Osteocyte (in vitro differentiated cells): Measurements from ENCODE around the gene RYR2. TPM values are rescaled to one million over a fixed set of nuclear protein-coding genes. Genes with fewer than 3 reads are reported as not detected.

Experiments
- DNase-seq: peaks from one replicate; pipeline ENCODE4 v3.0.0; 2021; ENCODE audit warnings: mixed read lengths; ENCODE audit not compliant: unreplicated experiment; ENCODE audit errors: extremely low spot score
- H3K27ac Mint-ChIP-seq: one replicate; pipeline ENCODE4 v1.8.0; 2021; ENCODE audit warnings: mild to moderate bottlenecking, mixed read lengths; ENCODE audit not compliant: unreplicated experiment
- H3K27me3 Mint-ChIP-seq: one replicate; pipeline ENCODE4 v1.8.0; 2021; ENCODE audit warnings: mixed read lengths; ENCODE audit not compliant: unreplicated experiment
- H3K36me3 Mint-ChIP-seq: one replicate; pipeline ENCODE4 v1.8.0; 2021; ENCODE audit warnings: mixed read lengths; ENCODE audit not compliant: unreplicated experiment
- H3K4me1 Mint-ChIP-seq: one replicate; pipeline ENCODE4 v1.8.0; 2021; ENCODE audit warnings: mixed read lengths; ENCODE audit not compliant: unreplicated experiment
- H3K4me3 Mint-ChIP-seq: one replicate; pipeline ENCODE4 v1.8.0; 2021; ENCODE audit warnings: mild to moderate bottlenecking, moderate library complexity, mixed read lengths; ENCODE audit not compliant: unreplicated experiment
- H3K9me3 Mint-ChIP-seq: one replicate; pipeline ENCODE4 v1.8.0; 2021; ENCODE audit warnings: mixed read lengths; ENCODE audit not compliant: unreplicated experiment
- total RNA-seq: library from RNA; stranded (reverse); gene quantifications from 2 replicates; pipeline ENCODE4 v1.2.1, GENCODE V29; 2021
- TF ChIP-seq, protein P1 (sequence below): fragments of 200-600 bp; sonication (generic); IDR thresholded peaks from 2 replicates; pipeline ENCODE4 v1.5.0; 2021; ENCODE audit warnings: antibody characterized with exemption, mild to moderate bottlenecking, moderate library complexity

RYR2 gene
- total RNA-seq, 1 donor from 2014 or later, result 0.03 TPM

DNA sequence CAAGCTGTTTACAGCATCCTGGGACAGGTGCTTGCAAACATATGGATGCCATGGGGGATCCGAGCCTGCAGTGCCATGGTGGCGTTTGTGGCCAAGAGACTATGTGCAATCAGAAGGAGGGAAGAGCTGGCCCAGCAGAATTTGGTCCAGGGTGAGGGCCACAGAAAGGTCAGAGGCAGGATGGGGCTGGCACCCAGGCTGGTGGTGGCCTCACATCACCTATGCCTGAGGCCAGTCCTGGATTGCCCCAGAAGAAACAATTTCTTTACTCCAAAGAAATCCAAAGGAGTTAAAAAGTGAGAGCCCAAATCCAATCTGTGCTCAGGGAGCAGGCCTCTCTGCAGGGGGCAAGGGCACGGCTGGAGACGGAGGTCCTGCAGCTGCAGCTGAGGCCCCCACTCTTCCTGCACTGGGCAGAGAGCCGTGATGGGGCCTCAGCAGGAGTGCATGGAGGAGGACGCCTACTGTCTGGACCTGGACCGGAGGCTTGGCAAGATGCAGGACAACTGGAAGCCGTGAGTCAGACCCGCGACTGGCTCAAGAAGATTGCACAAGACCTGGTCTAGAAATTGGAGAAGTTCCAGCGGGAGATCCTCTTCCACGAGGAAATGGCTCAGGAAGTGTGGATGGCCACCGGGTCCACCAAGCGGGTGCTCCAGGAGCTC, 163.5 kb downstream of the RYR2 start:
- Mint-ChIP-seq H3K4me3 (no peak overlapping the region), H3K36me3 (no peaks in the 10 kb centered on the region), H3K27me3 (no peaks in the 10 kb centered on the region), H3K4me1 (no peaks in the 10 kb centered on the region), H3K9me3 (no peaks in the 10 kb centered on the region), H3K27ac (no peak overlapping the region)
- TF ChIP-seq, protein P1, sequence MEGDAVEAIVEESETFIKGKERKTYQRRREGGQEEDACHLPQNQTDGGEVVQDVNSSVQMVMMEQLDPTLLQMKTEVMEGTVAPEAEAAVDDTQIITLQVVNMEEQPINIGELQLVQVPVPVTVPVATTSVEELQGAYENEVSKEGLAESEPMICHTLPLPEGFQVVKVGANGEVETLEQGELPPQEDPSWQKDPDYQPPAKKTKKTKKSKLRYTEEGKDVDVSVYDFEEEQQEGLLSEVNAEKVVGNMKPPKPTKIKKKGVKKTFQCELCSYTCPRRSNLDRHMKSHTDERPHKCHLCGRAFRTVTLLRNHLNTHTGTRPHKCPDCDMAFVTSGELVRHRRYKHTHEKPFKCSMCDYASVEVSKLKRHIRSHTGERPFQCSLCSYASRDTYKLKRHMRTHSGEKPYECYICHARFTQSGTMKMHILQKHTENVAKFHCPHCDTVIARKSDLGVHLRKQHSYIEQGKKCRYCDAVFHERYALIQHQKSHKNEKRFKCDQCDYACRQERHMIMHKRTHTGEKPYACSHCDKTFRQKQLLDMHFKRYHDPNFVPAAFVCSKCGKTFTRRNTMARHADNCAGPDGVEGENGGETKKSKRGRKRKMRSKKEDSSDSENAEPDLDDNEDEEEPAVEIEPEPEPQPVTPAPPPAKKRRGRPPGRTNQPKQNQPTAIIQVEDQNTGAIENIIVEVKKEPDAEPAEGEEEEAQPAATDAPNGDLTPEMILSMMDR, result no peak
- no peak for DNase-seq

DNA sequence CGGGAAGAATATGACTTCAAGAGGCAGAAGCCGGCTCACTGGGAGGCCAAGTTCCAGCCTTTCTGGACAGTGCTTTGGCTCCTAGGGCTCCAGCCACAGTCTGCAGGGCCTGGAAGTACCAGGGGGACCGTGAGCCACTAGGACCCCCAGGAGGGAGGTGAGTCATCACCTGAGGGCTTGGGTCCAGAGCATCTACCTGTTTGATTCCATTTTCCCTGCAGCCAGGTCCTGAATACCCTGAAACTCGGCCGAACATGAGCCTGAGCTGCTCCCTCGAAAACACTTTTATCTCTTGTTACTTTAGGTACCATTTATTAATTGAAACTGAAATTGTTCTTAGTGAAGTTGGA, 164.1 kb downstream of the RYR2 start:
- TF ChIP-seq, protein P1, result no peak
- Mint-ChIP-seq H3K27me3 (no peaks in the 10 kb centered on the region), H3K4me1 (no peaks in the 10 kb centered on the region), H3K36me3 (no peaks in the 10 kb centered on the region), H3K4me3 (no peak overlapping the region), H3K27ac (no peak overlapping the region), H3K9me3 (no peaks in the 10 kb centered on the region)
- DNase-seq, result no peak

DNA sequence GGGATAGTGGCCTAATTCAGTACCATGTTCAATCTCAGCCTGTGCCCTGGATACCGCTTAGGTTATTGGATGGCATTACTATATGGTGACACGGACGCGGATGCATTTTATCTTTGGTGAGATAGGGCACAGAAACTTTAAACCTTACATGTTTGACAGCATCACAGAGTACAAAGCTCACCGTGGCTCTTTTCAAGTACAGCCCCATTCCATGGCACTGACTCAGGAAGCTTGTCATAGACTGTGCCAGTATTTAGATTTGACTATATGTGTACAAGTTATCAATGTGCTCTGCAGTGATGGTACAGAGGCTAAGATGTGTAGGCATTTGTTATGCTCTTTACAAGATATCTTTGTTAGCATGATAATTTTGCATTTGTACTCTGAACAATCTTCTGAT, 169.0 kb downstream of the RYR2 start:
- no peaks in the 10 kb centered on the region for H3K4me1 Mint-ChIP-seq
- no peaks in the 10 kb centered on the region for H3K36me3 Mint-ChIP-seq
- no peaks in the 10 kb centered on the region for H3K27me3 Mint-ChIP-seq
- no peak overlapping the region for H3K4me3 Mint-ChIP-seq
- TF ChIP-seq, protein P1, result no peak
- no peak overlapping the region for H3K27ac Mint-ChIP-seq
- no peaks in the 10 kb centered on the region for H3K9me3 Mint-ChIP-seq
- no peak for DNase-seq

DNA sequence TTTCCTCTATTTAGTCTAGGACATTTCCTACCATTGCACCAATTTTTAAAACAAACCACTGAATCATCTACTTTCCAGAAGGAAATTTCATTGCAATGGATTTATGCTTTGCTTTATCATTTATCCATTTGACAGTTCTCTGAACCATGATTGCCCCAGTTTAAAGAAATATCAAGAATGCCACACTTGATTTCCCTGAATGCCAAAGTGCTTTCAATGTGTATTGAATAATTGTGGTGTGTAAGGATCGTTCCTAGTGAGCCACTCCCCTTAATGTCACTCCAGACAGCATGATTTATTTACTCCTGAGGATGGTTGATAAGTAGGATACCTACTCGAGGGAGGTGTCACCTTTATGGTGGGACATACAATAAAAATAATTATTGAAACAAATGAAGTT, 169.6 kb downstream of the RYR2 start:
- H3K27me3 Mint-ChIP-seq, result no peaks in the 10 kb centered on the region
- no peaks in the 10 kb centered on the region for H3K9me3 Mint-ChIP-seq
- no peak overlapping the region for H3K27ac Mint-ChIP-seq
- H3K4me3 Mint-ChIP-seq, result no peak overlapping the region
- H3K4me1 Mint-ChIP-seq, result no peaks in the 10 kb centered on the region
- TF ChIP-seq, protein P1, result no peak
- no peak for DNase-seq
- no peaks in the 10 kb centered on the region for H3K36me3 Mint-ChIP-seq

DNA sequence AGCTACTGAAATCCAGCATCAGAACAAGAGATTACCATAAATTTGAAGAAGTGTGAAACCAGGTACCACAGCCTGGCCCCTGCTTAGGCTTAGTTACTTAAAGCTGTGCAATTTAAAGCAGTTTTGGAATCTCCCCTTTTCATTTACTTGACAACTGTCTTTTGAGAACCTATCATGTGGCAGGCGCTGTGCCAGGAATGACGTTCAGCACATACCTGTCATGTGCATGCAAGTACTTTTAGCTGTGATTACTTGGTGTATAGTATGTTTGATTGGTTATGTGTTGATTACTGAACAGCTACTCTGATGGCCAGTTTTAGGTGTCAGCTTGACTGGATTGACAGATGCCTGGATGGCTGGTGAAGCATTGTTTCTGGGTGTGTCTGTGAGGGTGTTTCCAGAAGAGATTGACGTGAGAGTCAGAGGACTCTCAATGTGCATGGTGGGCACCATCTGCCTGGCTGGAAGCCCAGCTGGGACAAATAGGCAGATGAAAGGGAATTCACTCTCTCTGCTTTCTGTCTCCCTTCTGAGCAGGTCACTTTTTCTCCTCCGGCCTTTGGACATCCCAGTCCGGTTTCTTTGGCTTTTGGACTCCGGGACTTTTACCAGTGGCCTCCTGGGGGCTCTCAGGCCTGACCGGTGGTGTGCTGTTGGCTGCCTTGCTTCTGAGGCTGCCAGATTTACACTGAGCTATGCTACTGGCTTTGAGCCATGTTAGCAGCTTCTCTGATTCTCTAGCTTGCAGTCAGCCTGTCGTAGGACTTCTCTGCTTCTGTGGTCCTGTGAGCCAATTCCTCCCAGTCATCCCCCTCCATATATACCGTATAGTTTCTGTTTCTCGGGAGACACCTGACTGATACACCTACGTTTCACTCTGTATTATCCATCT, 178.0 kb downstream of the RYR2 start:
- TF ChIP-seq, protein P1, result no peak
- Mint-ChIP-seq H3K9me3 (peaks cover 14% of the 10 kb centered on the region), H3K4me3 (no peak overlapping the region), H3K36me3 (no peaks in the 10 kb centered on the region), H3K27ac (no peak overlapping the region), H3K27me3 (no peaks in the 10 kb centered on the region), H3K4me1 (no peaks in the 10 kb centered on the region)
- no peak for DNase-seq
